K562 (cell line): ENCODE results near the gene INPP1. TPM values are rescaled to one million over a fixed set of nuclear protein-coding genes. Genes with fewer than 3 reads are reported as not detected.

Experiments used
- ATF3 ChIP-seq, 2 experiments: fragments of 450-650 bp in 1 of 2; sonication (generic) in 1 of 2; formaldehyde crosslinking in 1 of 2; IDR thresholded peaks in 1 of 2; conservative IDR thresholded peaks in 1 of 2; 2 replicates each; pipeline versions ENCODE4 v1.6.1 to v1.8.1; 2016 to 2023; ENCODE audit warnings: mild to moderate bottlenecking in 2 of 2, moderate library complexity in 2 of 2, inconsistent platforms in 1 of 2, missing genetic modification reagents in 1 of 2
- ATF7 ChIP-seq: fragments of 450-650 bp; IDR thresholded peaks from 2 replicates; pipeline ENCODE4 v1.7.1; 2014; ENCODE audit warnings: mild to moderate bottlenecking, moderate library complexity
- BHLHE40 ChIP-seq: IDR thresholded peaks from 2 replicates; pipeline ENCODE4 v1.6.1; 2011; ENCODE audit warnings: low read length, improper control_type of control experiment
- ETV5 ChIP-seq: sonication (generic); formaldehyde crosslinking; IDR thresholded peaks from 2 replicates; pipeline ENCODE4 v1.4.0; 2020; ENCODE audit warnings: low read depth, mild to moderate bottlenecking, missing genetic modification reagents
- EZH2 ChIP-seq: IDR thresholded peaks from 2 replicates; pipeline ENCODE4 v1.6.1; 2012; ENCODE audit warnings: low read depth, mild to moderate bottlenecking, inconsistent platforms, low read length, borderline replicate concordance
- FOSL1 ChIP-seq: fragments of 200-800 bp; sonication (Bioruptor generic); conservative IDR thresholded peaks from 2 replicates; pipeline ENCODE4 v1.6.1; 2016; ENCODE audit warnings: missing genetic modification characterization, missing compliant biosample characterization
- HMGXB4 ChIP-seq: sonication (generic); formaldehyde crosslinking; IDR thresholded peaks from 2 replicates; pipeline ENCODE4 v1.8.1; 2023; ENCODE audit warnings: mild to moderate bottlenecking, missing genetic modification reagents
- HNRNPK ChIP-seq: fragments of 200-400 bp; formaldehyde crosslinking; IDR thresholded peaks from one replicate; pipeline ENCODE4 v1.6.1; 2018; ENCODE audit warnings: mild to moderate bottlenecking, low read depth, low read length; ENCODE audit not compliant: poor library complexity, severe bottlenecking
- ILK ChIP-seq: fragments of 450-650 bp; IDR thresholded peaks from 2 replicates; pipeline ENCODE4 v1.6.1; 2016; ENCODE audit warnings: missing genetic modification characterization, low read depth, mild to moderate bottlenecking, missing compliant biosample characterization, moderate library complexity, borderline replicate concordance
- JUNB ChIP-seq: fragments of 450-650 bp; formaldehyde crosslinking; conservative IDR thresholded peaks from 2 replicates; pipeline ENCODE4 v1.4.0; 2020; ENCODE audit warnings: mild to moderate bottlenecking
- KDM1A ChIP-seq, 2 experiments: fragments of 450-650 bp; IDR thresholded peaks; 2 replicates each; pipeline ENCODE4 v1.6.1; 2016; ENCODE audit warnings: mild to moderate bottlenecking in 2 of 2
- MAFG ChIP-seq: fragments of 450-650 bp; conservative IDR thresholded peaks from 2 replicates; pipeline ENCODE4 v1.6.1; 2016; ENCODE audit warnings: missing genetic modification characterization, missing compliant biosample characterization
- MYBL2 ChIP-seq, 2 experiments: fragments of 450-650 bp in 1 of 2; sonication (generic) in 1 of 2; formaldehyde crosslinking in 1 of 2; IDR thresholded peaks; 2 replicates each; pipeline versions ENCODE4 v1.6.1 to v1.8.1; 2017 to 2022; ENCODE audit warnings: borderline replicate concordance in 1 of 2, inconsistent platforms in 1 of 2, low read depth in 1 of 2, mild to moderate bottlenecking in 1 of 2, missing genetic modification reagents in 1 of 2, moderate library complexity in 1 of 2
- NEUROD1 ChIP-seq: fragments of 150-350 bp; IDR thresholded peaks from 2 replicates; pipeline ENCODE4 v1.6.1; 2014; ENCODE audit warnings: borderline replicate concordance, low read length, low read depth; ENCODE audit not compliant: partially characterized antibody
- POLR2H ChIP-seq: IDR thresholded peaks from 2 replicates; pipeline ENCODE4 v1.6.1; 2016; ENCODE audit warnings: missing genetic modification characterization, low read depth, mild to moderate bottlenecking, control low read depth, missing compliant biosample characterization, moderate library complexity
- RCOR1 ChIP-seq, 2 experiments: IDR thresholded peaks; 2 replicates each; pipeline ENCODE4 v1.6.1; 2012; ENCODE audit warnings: low read depth in 2 of 2, low read length in 2 of 2, borderline replicate concordance in 1 of 2, improper control_type of control experiment in 1 of 2
- TOE1 ChIP-seq, 2 experiments: fragments of 450-650 bp in 1 of 2; sonication (generic) in 1 of 2; formaldehyde crosslinking in 1 of 2; IDR thresholded peaks; 2 replicates each; pipeline versions ENCODE4 v1.7.1 to v1.8.0; 2016 to 2022; ENCODE audit warnings: borderline replicate concordance in 2 of 2, mild to moderate bottlenecking in 2 of 2, antibody characterized with exemption in 1 of 2, inconsistent platforms in 1 of 2, low read depth in 1 of 2, missing genetic modification reagents in 1 of 2, moderate library complexity in 1 of 2
- TSC22D4 ChIP-seq: fragments of 450-650 bp; IDR thresholded peaks from 2 replicates; pipeline ENCODE4 v1.6.1; 2016; ENCODE audit warnings: missing genetic modification characterization, missing biosample characterization, control low read depth
- WHSC1 ChIP-seq: IDR thresholded peaks from one replicate; pipeline ENCODE4 v1.6.1; 2012; ENCODE audit warnings: low read length, control low read depth, inconsistent platforms
- XRCC5 ChIP-seq: fragments of 200-400 bp; formaldehyde crosslinking; IDR thresholded peaks from 2 replicates; pipeline ENCODE4 v1.6.1; 2017; ENCODE audit warnings: low read depth, mild to moderate bottlenecking, low read length
- ZBED1 ChIP-seq: IDR thresholded peaks from 2 replicates; pipeline ENCODE4 v1.6.1; 2014
- ZBTB17 ChIP-seq: fragments of 450-650 bp; formaldehyde crosslinking; IDR thresholded peaks from 2 replicates; pipeline ENCODE4 v1.4.0; 2020; ENCODE audit warnings: mild to moderate bottlenecking
- ZNF124 ChIP-seq: sonication (generic); formaldehyde crosslinking; IDR thresholded peaks from 2 replicates; pipeline ENCODE4 v1.8.1; 2022; ENCODE audit warnings: missing genetic modification reagents
- ZNF445 ChIP-seq: fragments of 250-450 bp; sonication (Bioruptor Pico); IDR thresholded peaks from 2 replicates; pipeline ENCODE4 v1.4.0; 2020; ENCODE audit warnings: low read depth, mild to moderate bottlenecking, moderate library complexity
- ZNF644 ChIP-seq: fragments of 200-800 bp; sonication (Bioruptor generic); IDR thresholded peaks from 2 replicates; pipeline ENCODE4 v1.6.1; 2016; ENCODE audit warnings: low read depth, missing genetic modification characterization, missing compliant biosample characterization
- ZNF668 ChIP-seq: fragments of 250-450 bp; sonication (Bioruptor Pico); IDR thresholded peaks from 2 replicates; pipeline ENCODE4 v1.8.0; 2022; ENCODE audit warnings: mild to moderate bottlenecking, inconsistent platforms
- polyA plus RNA-seq, 8 experiments: library from polyadenylated mRNA; depleted of rRNA in 4 of 8; stranded (reverse) in 5 of 8; unstranded in 3 of 8; fragments of >200 nt; fragmentation: Nextera tagmentation in 2 of 8; fragmentation: Illumina TruSeq in 1 of 8; extraction: Ambion mirVana in 2 of 8; extraction: Trizol in 1 of 8; gene quantifications; 2 replicates each; pipeline versions ENCODE4 v1.2.1 to v1.2.3, GENCODE V29; 2011 to 2014; ENCODE audit warnings: inconsistent platforms in 1 of 8, missing spikeins in 1 of 8
- total RNA-seq, 7 experiments: library from RNA; depleted of rRNA in 6 of 7; stranded (reverse); fragments of >200 nt in 6 of 7; fragmentation: Illumina TruSeq in 2 of 7; extraction: Trizol in 2 of 7; gene quantifications; 2 replicates each; pipeline versions ENCODE4 v1.2.1 to v1.2.3, GENCODE V29; 2011 to 2021; ENCODE audit warnings: low replicate concordance in 1 of 7

The INPP1 gene
- total and polyA plus RNA-seq, 9 of the 15 experiments (the other 6 are each of a cell fraction or from before 2014, with no cell fraction given) = 3.7 to 11.8 (median 6.5) TPM

- TF ChIP-seq NEUROD1 (peak; percentile 28), MAFG (tag) (0 out of 2 replicates have a peak, but pooled peaks have one; percentile 30), ZBTB17 (CRISPR knock-in tag) (no peak), WHSC1 (no peak), FOSL1 (tag) (peak; percentile 94), BHLHE40 (0 out of 2 replicates have a peak, but pooled peaks have one; percentile 16), MYBL2 (IDR thresholded peaks at IDR 0.05; ENCODE audit: low read depth) (no peak), MYBL2 (CRISPR knock-in tag; IDR thresholded peaks at IDR 0.05; ENCODE audit: borderline replicate concordance) (no peak), POLR2H (tag) (no peak), ZNF445 (CRISPR knock-in tag) (no peak), KDM1A (IDR thresholded peaks at IDR 0.05) (peak; percentile 66 to 74), ZNF668 (CRISPR knock-in tag) (no peak), ZBED1 (no peak), JUNB (CRISPR knock-in tag) (no peak), EZH2 (no peak), ZNF124 (CRISPR knock-in tag) (no peak), HNRNPK (no peak), ZNF644 (tag) (no peak), ATF3 (IDR thresholded peaks at IDR 0.05) (peak; percentile 86), ATF3 (CRISPR knock-in tag; conservative IDR thresholded peaks at IDR 0.05) (peak; percentile 61; the same call in 1 of the 2 replicates), TSC22D4 (tag) (no peak), ILK (no peak), XRCC5 (no peak), HMGXB4 (no peak), TOE1 (IDR thresholded peaks at IDR 0.05; ENCODE audit: borderline replicate concordance) (no peak), TOE1 (CRISPR knock-in tag; IDR thresholded peaks at IDR 0.05; ENCODE audit: borderline replicate concordance, low read depth) (no peak), RCOR1 (IDR thresholded peaks at IDR 0.05; ENCODE audit: borderline replicate concordance in 1 of 2, low read depth in 2 of 2, low read length in 2 of 2) (peak in 1 of 2 experiments; percentile 87; a peak in 3 of 4 replicates), ATF7 (peak; percentile 34; the same call in 1 of the 2 replicates), ETV5 (CRISPR knock-in tag) (no peak)
Observed at GRCh38 chr2:190404487-190404886, 61.1 kb downstream of the INPP1 start (continued).
